WTC11 (cell line): ENCODE measurements around the gene SLC17A9. TPM values are rescaled to one million over a fixed set of nuclear protein-coding genes. Genes with fewer than 3 reads are reported as not detected.
A peak's percentile ranks its signal among the peaks of the same experiment; 100 is the strongest.

Experiments used
- ATAC-seq: fragments of 200-7000 bp; cut with Tn5 transposase; 2 replicates; pipeline ENCODE4 v1.10.0; 2021; ENCODE audit warnings: mild to moderate bottlenecking, moderate library complexity
- CTCF ChIA-PET: fragments of 300-600 bp; sonication (Branson Sonifier 250); formaldehyde crosslinking; loops from one replicate; lab custom pipeline; 2021; ENCODE audit warnings: antibody characterized with exemption; lab: Charles Lee
- POLR2A ChIA-PET: fragments of 350-600 bp; sonication (Branson Sonifier 250); formaldehyde crosslinking; loops from one replicate; lab custom pipeline; 2021; ENCODE audit warnings: antibody characterized with exemption; lab: Charles Lee
- DNase-seq: peaks from one replicate; pipeline ENCODE4 v3.0.0; 2021; ENCODE audit warnings: low spot score
- H3K27ac Mint-ChIP-seq: 2 replicates; pipeline ENCODE4 v1.8.0; 2021; ENCODE audit warnings: mixed read lengths
- H3K27me3 Mint-ChIP-seq: 2 replicates; pipeline ENCODE4 v1.8.0; 2021; ENCODE audit warnings: low read depth, mild to moderate bottlenecking, moderate library complexity, mixed read lengths
- H3K36me3 Mint-ChIP-seq: 2 replicates; pipeline ENCODE4 v1.8.0; 2021; ENCODE audit warnings: mixed read lengths
- H3K4me1 Mint-ChIP-seq: 2 replicates; pipeline ENCODE4 v1.8.0; 2022; ENCODE audit warnings: mixed read lengths
- H3K4me3 Mint-ChIP-seq: 2 replicates; pipeline ENCODE4 v1.8.0; 2021; ENCODE audit warnings: mild to moderate bottlenecking, moderate library complexity, mixed read lengths
- H3K9me3 Mint-ChIP-seq: 2 replicates; pipeline ENCODE4 v1.8.0; 2021; ENCODE audit warnings: mixed read lengths
- ATF1 ChIP-seq: sonication (generic); formaldehyde crosslinking; IDR thresholded peaks from 2 replicates; pipeline ENCODE4 v1.8.1; 2023; ENCODE audit warnings: mild to moderate bottlenecking, moderate library complexity, missing genetic modification reagents
- ATF3 ChIP-seq: sonication (generic); formaldehyde crosslinking; conservative IDR thresholded peaks from 2 replicates; pipeline ENCODE4 v1.8.1; 2022; ENCODE audit warnings: mild to moderate bottlenecking, missing genetic modification reagents
- CBFB ChIP-seq: sonication (generic); formaldehyde crosslinking; IDR thresholded peaks from 2 replicates; pipeline ENCODE4 v1.8.1; 2022; ENCODE audit warnings: mild to moderate bottlenecking, low read depth, missing genetic modification reagents
- ELF4 ChIP-seq: sonication (generic); formaldehyde crosslinking; IDR thresholded peaks from 2 replicates; pipeline ENCODE4 v1.8.1; 2022; ENCODE audit warnings: low read depth, mild to moderate bottlenecking, moderate library complexity, missing genetic modification reagents
- EMX1 ChIP-seq: fragments of 250-450 bp; sonication (Bioruptor Pico); IDR thresholded peaks from 2 replicates; pipeline ENCODE4 v1.8.0; 2021; ENCODE audit warnings: mild to moderate bottlenecking
- ERG ChIP-seq: fragments of 250-450 bp; sonication (Bioruptor Pico); IDR thresholded peaks from 2 replicates; pipeline ENCODE4 v1.8.0; 2021; ENCODE audit warnings: mild to moderate bottlenecking
- FOXJ3 ChIP-seq: sonication (generic); formaldehyde crosslinking; IDR thresholded peaks from 2 replicates; pipeline ENCODE4 v1.9.0; 2021; ENCODE audit warnings: missing genetic modification reagents, mild to moderate bottlenecking, borderline replicate concordance
- FOXP4 ChIP-seq: sonication (generic); formaldehyde crosslinking; IDR thresholded peaks from 2 replicates; pipeline ENCODE4 v1.8.0; 2022; ENCODE audit warnings: mild to moderate bottlenecking, missing genetic modification reagents
- GRHL2 ChIP-seq: fragments of 250-450 bp; sonication (Bioruptor Pico); IDR thresholded peaks from 2 replicates; pipeline ENCODE4 v1.8.0; 2022; ENCODE audit warnings: mild to moderate bottlenecking, moderate library complexity; ENCODE audit not compliant: insufficient replicate concordance, severe bottlenecking
- GTF2I ChIP-seq: fragments of 250-450 bp; sonication (Bioruptor Pico); conservative IDR thresholded peaks from 2 replicates; pipeline ENCODE4 v1.4.0; 2021; ENCODE audit warnings: mild to moderate bottlenecking
- JUN ChIP-seq: sonication (generic); formaldehyde crosslinking; IDR thresholded peaks from 2 replicates; pipeline ENCODE4 v1.8.0; 2023; ENCODE audit warnings: mild to moderate bottlenecking, missing genetic modification reagents
- MXD4 ChIP-seq: fragments of 250-450 bp; sonication (Bioruptor Pico); IDR thresholded peaks from 2 replicates; pipeline ENCODE4 v1.8.0; 2021; ENCODE audit warnings: mild to moderate bottlenecking, moderate library complexity, borderline replicate concordance
- NFE2L1 ChIP-seq: sonication (generic); formaldehyde crosslinking; IDR thresholded peaks from 2 replicates; pipeline ENCODE4 v1.8.1; 2023; ENCODE audit warnings: missing genetic modification reagents
- SMAD3 ChIP-seq: sonication (generic); formaldehyde crosslinking; IDR thresholded peaks from 2 replicates; pipeline ENCODE4 v1.8.0; 2022; ENCODE audit warnings: missing genetic modification reagents, mild to moderate bottlenecking, borderline replicate concordance
- SMAD4 ChIP-seq: sonication (generic); formaldehyde crosslinking; IDR thresholded peaks from 2 replicates; pipeline ENCODE4 v1.8.0; 2022; ENCODE audit warnings: mild to moderate bottlenecking, missing genetic modification reagents
- SP1 ChIP-seq: sonication (generic); formaldehyde crosslinking; conservative IDR thresholded peaks from 2 replicates; pipeline ENCODE4 v1.8.1; 2022; ENCODE audit warnings: missing genetic modification reagents
- TP53 ChIP-seq: sonication (generic); formaldehyde crosslinking; IDR thresholded peaks from 2 replicates; pipeline ENCODE4 v1.8.1; 2023; ENCODE audit warnings: mild to moderate bottlenecking, missing genetic modification reagents
- USF1 ChIP-seq: sonication (generic); formaldehyde crosslinking; IDR thresholded peaks from 2 replicates; pipeline ENCODE4 v1.8.0; 2022; ENCODE audit warnings: mild to moderate bottlenecking, missing genetic modification reagents
- ZBTB43 ChIP-seq: sonication (generic); formaldehyde crosslinking; IDR thresholded peaks from 2 replicates; pipeline ENCODE4 v1.8.1; 2023; ENCODE audit warnings: mild to moderate bottlenecking, missing genetic modification reagents
- ZMAT4 ChIP-seq: fragments of 250-450 bp; sonication (Bioruptor Pico); IDR thresholded peaks from 2 replicates; pipeline ENCODE4 v1.9.0; 2021; ENCODE audit warnings: mild to moderate bottlenecking
- ZNF121 ChIP-seq: sonication (generic); formaldehyde crosslinking; IDR thresholded peaks from 2 replicates; pipeline ENCODE4 v1.8.0; 2023; ENCODE audit warnings: missing genetic modification reagents
- ZNF232 ChIP-seq: sonication (generic); formaldehyde crosslinking; IDR thresholded peaks from 2 replicates; pipeline ENCODE4 v1.8.0; 2022; ENCODE audit warnings: mild to moderate bottlenecking, missing genetic modification reagents
- ZNF423 ChIP-seq: fragments of 250-450 bp; sonication (Bioruptor Pico); IDR thresholded peaks from 2 replicates; pipeline ENCODE4 v2.1.2; 2022; ENCODE audit warnings: mild to moderate bottlenecking, moderate library complexity
- ZNF425 ChIP-seq: fragments of 250-450 bp; sonication (Bioruptor Pico); conservative IDR thresholded peaks from 2 replicates; pipeline ENCODE4 v1.9.0; 2021; ENCODE audit warnings: mild to moderate bottlenecking
- ZNF512 ChIP-seq: sonication (generic); formaldehyde crosslinking; IDR thresholded peaks from 2 replicates; pipeline ENCODE4 v1.8.1; 2022; ENCODE audit warnings: missing genetic modification reagents, borderline replicate concordance
- total RNA-seq: library from RNA; stranded (reverse); gene quantifications from 3 replicates; pipeline ENCODE4 v1.2.3, GENCODE V29; 2021

The SLC17A9 gene
- total RNA-seq, 1 experiment from 2014 or later, result 41.7 TPM

- ChIA-PET POLR2A (interaction anchor here (6.2 kb wide), 1 partner anchor 11 kb away, joined by 53 read pairs; the partner anchor contains the start of gene GID8), CTCF (interaction anchor here (1.0 to 2.5 kb wide), 7 partner anchors 9 to 305 kb away, joined by 3 to 10 read pairs (median 5); no protein-coding TSS in a partner anchor)
- no peaks in the 10 kb centered on the region for H3K9me3 Mint-ChIP-seq
- DNase-seq (no peak), ATAC-seq (no peak)
- H3K4me1 Mint-ChIP-seq, result peaks cover 62% of the 10 kb centered on the region
- H3K36me3 Mint-ChIP-seq, result no peaks in the 10 kb centered on the region
- no peaks in the 10 kb centered on the region; the same call in 1 of the 2 replicates for H3K27me3 Mint-ChIP-seq
- H3K27ac Mint-ChIP-seq, result peak overlapping the region; percentile 96
- H3K4me3 Mint-ChIP-seq, result peak overlapping the region; percentile 95
- TF ChIP-seq USF1 (CRISPR knock-in tag), result 0 out of 2 replicates have a peak, but pooled peaks have one; percentile 16
- no peak for TF ChIP-seq NFE2L1 (CRISPR knock-in tag)
- no peak for TF ChIP-seq ZMAT4
- no peak for TF ChIP-seq ZNF512 (CRISPR knock-in tag)
- no peak for TF ChIP-seq ATF3 (CRISPR knock-in tag)
- TF ChIP-seq CBFB, result no peak
- no peak for TF ChIP-seq FOXJ3 (CRISPR knock-in tag)
- TF ChIP-seq ZBTB43 (CRISPR knock-in tag), result no peak
- no peak for TF ChIP-seq GRHL2 (CRISPR knock-in tag)
- TF ChIP-seq ERG (CRISPR knock-in tag), result no peak
- no peak for TF ChIP-seq SMAD4 (CRISPR knock-in tag)
- TF ChIP-seq ZNF423 (CRISPR knock-in tag), result no peak
- TF ChIP-seq ZNF425 (CRISPR knock-in tag), result no peak
- TF ChIP-seq ZNF232 (CRISPR knock-in tag), result 0 out of 2 replicates have a peak, but pooled peaks have one; percentile 32
- TF ChIP-seq JUN (CRISPR knock-in tag), result peak; percentile 31; the same call in 1 of the 2 replicates
- no peak; the same call in 1 of the 2 replicates for TF ChIP-seq ATF1
- no peak for TF ChIP-seq ELF4 (CRISPR knock-in tag)
- TF ChIP-seq ZNF121 (CRISPR knock-in tag), result no peak
- TF ChIP-seq SMAD3 (CRISPR knock-in tag), result no peak
- TF ChIP-seq MXD4 (CRISPR knock-in tag), result no peak
- no peak for TF ChIP-seq SP1 (CRISPR knock-in tag)
- TF ChIP-seq FOXP4, result peak; percentile 35; the same call in 1 of the 2 replicates
- TF ChIP-seq EMX1 (CRISPR knock-in tag), result 0 out of 2 replicates have a peak, but pooled peaks have one; percentile 25
- no peak for TF ChIP-seq GTF2I (CRISPR knock-in tag)
- TF ChIP-seq TP53, result no peak
These were observed 26.9 kb upstream of the SLC17A9 start for GRCh38 chr20:62925420-62926228.
